GM06990 (cell line): ENCODE results near the gene OR7G1.

Experiments used
- DNase-seq: peaks from one replicate; pipeline ENCODE4 v3.0.0-alpha.2; 2011; ENCODE audit not compliant: insufficient read length; ENCODE audit errors: extremely low read depth
- H3K27me3 ChIP-seq: replicated peaks from 2 replicates; pipeline ENCODE4 v1.6.0; 2011; ENCODE audit warnings: low read length; ENCODE audit not compliant: control insufficient read depth, insufficient read depth
- H3K36me3 ChIP-seq: 2 replicates; pipeline ENCODE4 v1.5.1; 2011; ENCODE audit warnings: low read length; ENCODE audit not compliant: control insufficient read depth, insufficient read depth
- H3K4me3 ChIP-seq: replicated peaks from 2 replicates; pipeline ENCODE4 v1.5.1; 2011; ENCODE audit warnings: low read depth, mild to moderate bottlenecking, control low read depth, low read length
- TF ChIP-seq, protein P1 (sequence below): IDR thresholded peaks from 2 replicates; pipeline ENCODE4 v1.5.1; 2011; ENCODE audit warnings: low read length, control low read depth, mild to moderate bottlenecking, inconsistent platforms; ENCODE audit not compliant: insufficient read depth, poor library complexity, severe bottlenecking

Gene OR7G1

GRCh38 chr19:9155591-9155990, 40.0 kb upstream of the OR7G1 start:
- no peak for DNase-seq
- no peak overlapping the region for H3K4me3 ChIP-seq
- TF ChIP-seq, protein P1, sequence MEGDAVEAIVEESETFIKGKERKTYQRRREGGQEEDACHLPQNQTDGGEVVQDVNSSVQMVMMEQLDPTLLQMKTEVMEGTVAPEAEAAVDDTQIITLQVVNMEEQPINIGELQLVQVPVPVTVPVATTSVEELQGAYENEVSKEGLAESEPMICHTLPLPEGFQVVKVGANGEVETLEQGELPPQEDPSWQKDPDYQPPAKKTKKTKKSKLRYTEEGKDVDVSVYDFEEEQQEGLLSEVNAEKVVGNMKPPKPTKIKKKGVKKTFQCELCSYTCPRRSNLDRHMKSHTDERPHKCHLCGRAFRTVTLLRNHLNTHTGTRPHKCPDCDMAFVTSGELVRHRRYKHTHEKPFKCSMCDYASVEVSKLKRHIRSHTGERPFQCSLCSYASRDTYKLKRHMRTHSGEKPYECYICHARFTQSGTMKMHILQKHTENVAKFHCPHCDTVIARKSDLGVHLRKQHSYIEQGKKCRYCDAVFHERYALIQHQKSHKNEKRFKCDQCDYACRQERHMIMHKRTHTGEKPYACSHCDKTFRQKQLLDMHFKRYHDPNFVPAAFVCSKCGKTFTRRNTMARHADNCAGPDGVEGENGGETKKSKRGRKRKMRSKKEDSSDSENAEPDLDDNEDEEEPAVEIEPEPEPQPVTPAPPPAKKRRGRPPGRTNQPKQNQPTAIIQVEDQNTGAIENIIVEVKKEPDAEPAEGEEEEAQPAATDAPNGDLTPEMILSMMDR = no peak
- no peaks in the 10 kb centered on the region for H3K27me3 ChIP-seq
- peaks cover 44% of the 10 kb centered on the region for H3K36me3 ChIP-seq

DNA sequence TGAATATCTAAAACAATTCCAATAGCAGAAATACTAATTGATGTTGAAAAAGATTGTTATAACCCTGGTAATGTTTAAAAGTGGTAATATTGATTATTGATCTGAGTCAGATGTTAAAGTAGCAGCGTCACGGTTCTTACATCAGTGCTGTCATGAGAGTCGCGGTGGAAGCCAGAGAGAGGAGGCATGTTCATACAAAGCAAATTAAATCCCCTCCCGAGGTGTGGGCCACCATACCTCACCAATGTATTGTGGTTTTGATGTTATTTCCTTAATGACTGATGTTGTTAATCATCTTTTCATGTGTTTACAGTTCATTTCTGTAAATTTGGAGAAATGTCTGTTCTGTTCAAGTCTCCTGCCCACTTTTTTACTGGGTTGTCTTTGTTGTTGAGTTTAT, 35.8 kb upstream of the OR7G1 start:
- no peak overlapping the region for H3K4me3 ChIP-seq
- peaks cover 18% of the 10 kb centered on the region for H3K36me3 ChIP-seq
- no peak for DNase-seq
- TF ChIP-seq, protein P1 = no peak
- no peaks in the 10 kb centered on the region for H3K27me3 ChIP-seq

GRCh38 chr19:9150650-9151049, 35.1 kb upstream of the OR7G1 start:
- TF ChIP-seq, protein P1 = no peak
- Histone ChIP-seq H3K27me3 (no peaks in the 10 kb centered on the region), H3K4me3 (no peak overlapping the region), H3K36me3 (peaks cover 15% of the 10 kb centered on the region)
- DNase-seq = no peak

- Histone ChIP-seq H3K27me3 (no peaks in the 10 kb centered on the region), H3K36me3 (peaks cover 13% of the 10 kb centered on the region), H3K4me3 (no peak overlapping the region)
- TF ChIP-seq, protein P1 = no peak
- no peak for DNase-seq
Observed at GRCh38 chr19:9149997-9150396, 34.4 kb upstream of the OR7G1 start.

DNA sequence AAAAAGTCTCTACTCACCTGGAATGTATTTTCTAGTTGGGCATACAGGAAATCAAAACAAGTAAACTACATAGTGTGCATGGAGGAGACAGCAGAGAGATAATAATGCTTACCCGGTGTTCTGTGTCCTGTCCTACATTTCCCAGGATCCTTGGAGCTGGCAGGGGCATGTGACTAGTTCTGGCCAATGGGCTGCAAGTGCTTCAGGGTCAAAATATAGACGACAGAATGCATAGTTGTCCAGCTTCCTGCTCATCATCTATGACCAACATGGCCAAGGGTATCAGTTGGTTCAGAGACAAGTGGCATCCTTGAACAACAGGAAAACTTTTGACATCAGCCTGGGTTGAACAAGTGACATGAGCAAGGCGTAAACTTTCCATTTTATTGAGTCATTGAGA, 33.1 kb upstream of the OR7G1 start:
- TF ChIP-seq, protein P1 = no peak
- Histone ChIP-seq H3K27me3 (no peaks in the 10 kb centered on the region), H3K36me3 (peaks cover 13% of the 10 kb centered on the region), H3K4me3 (no peak overlapping the region)
- DNase-seq = no peak

DNA sequence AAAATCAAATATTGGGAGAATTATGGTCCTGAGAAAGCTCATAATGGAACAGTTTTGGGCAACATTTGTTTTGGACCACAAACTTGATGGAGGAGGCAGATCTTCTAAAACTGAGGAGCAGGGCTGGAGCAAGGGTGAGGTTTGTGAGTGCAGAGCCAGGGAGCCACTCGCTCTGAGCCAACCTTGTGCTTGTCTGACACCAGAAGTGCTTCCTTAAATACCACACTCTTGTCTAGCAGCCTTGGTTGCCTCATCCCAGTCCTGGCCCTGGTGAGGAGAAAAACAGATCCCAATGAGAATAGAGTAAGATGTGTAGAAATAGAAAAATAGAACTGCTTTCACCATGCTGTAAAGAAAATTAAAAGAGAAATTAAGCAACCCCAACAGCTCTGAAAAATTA, 31.3 kb upstream of the OR7G1 start:
- TF ChIP-seq, protein P1 = no peak
- no peak for DNase-seq
- Histone ChIP-seq H3K36me3 (peaks cover 8% of the 10 kb centered on the region), H3K4me3 (no peak overlapping the region), H3K27me3 (no peaks in the 10 kb centered on the region)
